Stimulated activated naive CD8-positive, alpha-beta T cell treated with anti-CD3 and anti-CD28 coated beads, Interleukin-15, Interleukin-2, amounts not matched to agents 100 ng/mL and 50 ng/mL, for 24 hours (primary cell): ENCODE data around the gene ERC2.

Source experiments
- H3K27ac Mint-ChIP-seq: one replicate; pipeline ENCODE4 v1.8.0; 2021; ENCODE audit warnings: mild to moderate bottlenecking, mixed read lengths
- H3K27me3 Mint-ChIP-seq: one replicate; pipeline ENCODE4 v1.8.0; 2021; ENCODE audit warnings: mixed read lengths
- H3K36me3 Mint-ChIP-seq: one replicate; pipeline ENCODE4 v1.8.0; 2021; ENCODE audit warnings: low read depth, mixed read lengths
- H3K4me1 Mint-ChIP-seq: one replicate; pipeline ENCODE4 v1.8.0; 2021; ENCODE audit warnings: low read depth, mixed read lengths
- H3K4me3 Mint-ChIP-seq: one replicate; pipeline ENCODE4 v1.8.0; 2021; ENCODE audit warnings: mild to moderate bottlenecking, mixed read lengths
- H3K9me3 Mint-ChIP-seq: one replicate; pipeline ENCODE4 v1.8.0; 2021; ENCODE audit warnings: mixed read lengths

ERC2 gene

DNA sequence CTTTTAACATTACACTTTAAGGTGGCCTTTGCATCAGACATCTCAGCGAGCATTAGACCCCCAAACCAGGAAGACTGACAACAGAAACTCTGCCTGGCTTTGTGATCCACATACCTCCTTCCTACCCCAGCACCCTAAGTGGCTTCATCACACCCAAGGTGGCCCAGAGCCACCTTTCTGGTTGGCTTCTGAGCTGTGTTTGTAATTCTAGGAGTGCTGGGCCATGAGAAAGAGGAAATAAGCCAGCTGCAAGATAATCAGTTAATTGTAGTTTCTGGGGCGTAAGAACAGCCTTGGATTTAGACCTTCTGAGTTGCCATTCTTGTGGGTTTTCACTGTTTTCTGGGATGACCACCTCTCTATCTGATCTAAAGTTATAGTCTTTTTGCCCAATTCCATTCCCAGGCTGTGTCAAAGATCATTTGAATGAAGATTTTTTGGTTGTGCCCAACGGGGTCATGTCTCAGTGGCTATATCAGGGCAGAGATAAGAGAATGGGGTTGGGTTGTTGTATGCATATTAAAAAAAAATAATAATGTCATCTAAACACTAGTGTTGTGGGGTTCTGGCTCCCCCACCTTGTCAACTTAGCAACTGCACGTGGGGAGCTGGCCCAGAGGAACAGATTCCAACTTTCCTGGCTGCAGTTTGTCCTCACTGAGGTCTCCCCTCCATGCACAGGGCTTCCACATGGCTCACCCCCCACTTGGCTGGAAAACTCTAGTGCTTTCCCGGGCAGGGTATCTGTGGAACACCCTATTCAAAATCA, 746.4 kb downstream of the ERC2 start:
- peaks cover 15% of the 10 kb centered on the region for H3K27me3 Mint-ChIP-seq

DNA sequence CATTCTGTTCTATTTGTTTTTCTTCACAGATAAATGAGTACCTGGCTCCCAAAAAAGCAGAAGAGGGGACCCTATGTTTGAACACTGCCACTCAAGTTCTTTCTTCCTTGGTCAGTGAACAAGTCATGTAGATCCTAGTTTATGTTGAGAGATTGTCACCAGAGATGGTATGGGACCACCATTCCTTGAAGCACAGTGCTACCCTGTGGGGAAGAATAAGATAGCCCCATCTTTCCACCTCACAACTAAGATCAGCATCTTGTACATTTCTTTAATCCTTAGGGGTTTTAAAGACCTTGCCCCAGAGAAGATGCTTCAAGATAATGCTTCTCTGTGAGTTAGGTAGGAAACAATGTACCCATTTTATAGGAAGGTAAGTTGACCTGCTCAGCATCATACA, 747.7 kb downstream of the ERC2 start:
- no peaks in the 10 kb centered on the region for H3K36me3 Mint-ChIP-seq
- no peak overlapping the region for H3K4me3 Mint-ChIP-seq
- H3K27me3 Mint-ChIP-seq, result peaks cover 14% of the 10 kb centered on the region
- H3K9me3 Mint-ChIP-seq, result no peaks in the 10 kb centered on the region
- H3K4me1 Mint-ChIP-seq, result no peaks in the 10 kb centered on the region
- H3K27ac Mint-ChIP-seq, result no peak overlapping the region

More for the DNA sequence above, 746.4 kb downstream of the ERC2 start:
- Mint-ChIP-seq H3K4me1 (no peaks in the 10 kb centered on the region), H3K27ac (no peak overlapping the region), H3K36me3 (no peaks in the 10 kb centered on the region), H3K4me3 (no peak overlapping the region), H3K9me3 (no peaks in the 10 kb centered on the region)

DNA sequence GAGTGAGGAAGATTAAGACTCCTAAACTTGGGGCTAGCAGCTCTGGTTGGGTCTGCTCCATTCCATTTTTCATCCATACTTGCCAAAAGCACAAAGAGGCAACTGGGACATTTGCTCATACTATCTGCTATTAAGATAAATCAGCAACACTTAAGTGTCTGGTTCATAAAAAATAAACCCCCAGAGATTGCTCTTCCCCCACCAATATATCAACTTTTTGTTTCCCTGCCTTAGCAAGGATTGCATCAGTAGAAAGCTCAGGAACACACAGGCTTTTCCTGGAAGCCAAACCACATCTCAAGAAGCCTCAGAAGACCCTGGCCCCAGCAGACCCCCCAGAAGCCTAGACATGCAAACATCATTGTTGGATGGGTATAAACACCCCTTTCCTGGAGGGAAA, 748.8 kb downstream of the ERC2 start:
- H3K4me3 Mint-ChIP-seq, result no peak overlapping the region
- H3K9me3 Mint-ChIP-seq, result no peaks in the 10 kb centered on the region
- no peak overlapping the region for H3K27ac Mint-ChIP-seq
- H3K4me1 Mint-ChIP-seq, result no peaks in the 10 kb centered on the region
- H3K27me3 Mint-ChIP-seq, result peaks cover 10% of the 10 kb centered on the region
- no peaks in the 10 kb centered on the region for H3K36me3 Mint-ChIP-seq

DNA sequence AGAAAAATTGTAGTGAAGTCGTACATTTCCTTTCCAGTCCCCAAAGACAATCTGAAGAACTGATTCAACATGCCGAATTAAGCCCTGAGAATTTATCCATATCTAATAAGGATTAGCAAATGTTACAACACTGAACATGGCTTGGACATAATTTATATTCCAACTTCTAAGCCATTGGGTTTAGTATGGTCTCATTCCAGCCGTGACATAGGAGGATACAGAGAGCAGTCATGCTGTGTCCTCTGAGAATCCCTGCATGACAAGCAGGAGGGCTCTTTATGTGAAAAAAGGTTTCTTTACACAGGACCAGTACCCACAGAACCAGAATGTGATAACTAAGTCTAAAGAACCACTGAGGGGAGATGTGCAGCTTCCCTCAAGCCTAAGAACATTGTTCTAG, 749.3 kb downstream of the ERC2 start:
- H3K4me3 Mint-ChIP-seq, result no peak overlapping the region
- H3K27ac Mint-ChIP-seq, result no peak overlapping the region
- no peaks in the 10 kb centered on the region for H3K4me1 Mint-ChIP-seq
- H3K36me3 Mint-ChIP-seq, result no peaks in the 10 kb centered on the region
- H3K9me3 Mint-ChIP-seq, result no peaks in the 10 kb centered on the region
- peaks cover 10% of the 10 kb centered on the region for H3K27me3 Mint-ChIP-seq

DNA sequence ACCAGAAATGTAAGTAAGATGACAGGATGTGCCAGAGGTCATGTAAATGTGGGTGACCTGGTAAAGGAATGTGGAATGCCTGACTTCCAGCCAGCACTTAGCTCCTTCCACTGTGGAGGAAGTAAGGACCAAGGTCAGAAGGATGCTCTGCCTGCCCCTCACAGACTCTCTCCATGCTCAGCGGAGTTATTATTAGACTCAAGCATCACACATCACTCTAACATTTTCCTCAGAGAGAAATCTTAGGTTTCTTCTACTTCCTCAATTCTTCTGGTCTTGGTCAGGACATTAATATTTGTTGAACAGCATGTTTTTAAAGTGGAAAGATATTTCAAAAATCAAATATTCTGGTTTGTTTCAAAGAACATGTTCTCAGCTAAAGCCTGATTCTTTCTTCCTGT, 749.7 kb downstream of the ERC2 start:
- peaks cover 7% of the 10 kb centered on the region for H3K27me3 Mint-ChIP-seq
- H3K36me3 Mint-ChIP-seq, result no peaks in the 10 kb centered on the region
- no peak overlapping the region for H3K27ac Mint-ChIP-seq
- no peaks in the 10 kb centered on the region for H3K4me1 Mint-ChIP-seq
- H3K4me3 Mint-ChIP-seq, result no peak overlapping the region
- H3K9me3 Mint-ChIP-seq, result no peaks in the 10 kb centered on the region

DNA sequence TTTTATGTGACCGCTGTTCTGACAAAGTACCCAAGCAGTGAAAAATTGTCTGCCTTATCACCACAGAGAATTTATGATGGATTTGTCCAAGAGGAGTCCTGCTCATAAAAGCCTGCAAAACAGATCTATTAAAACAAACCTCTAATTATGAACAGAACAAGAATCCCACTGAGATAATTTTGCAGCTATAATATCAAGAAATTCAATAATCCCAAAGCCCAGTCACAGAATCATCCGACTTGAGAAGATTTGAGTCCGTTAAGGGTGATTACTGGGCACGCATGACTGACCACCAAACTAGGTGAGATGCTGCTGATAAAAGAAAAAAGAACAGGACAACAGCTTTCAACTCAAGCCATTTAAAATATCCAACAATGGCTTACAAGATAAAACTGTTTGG, 750.2 kb downstream of the ERC2 start:
- Mint-ChIP-seq H3K4me1 (no peaks in the 10 kb centered on the region), H3K27me3 (peaks cover 6% of the 10 kb centered on the region), H3K36me3 (no peaks in the 10 kb centered on the region), H3K27ac (no peak overlapping the region), H3K9me3 (no peaks in the 10 kb centered on the region), H3K4me3 (no peak overlapping the region)

DNA sequence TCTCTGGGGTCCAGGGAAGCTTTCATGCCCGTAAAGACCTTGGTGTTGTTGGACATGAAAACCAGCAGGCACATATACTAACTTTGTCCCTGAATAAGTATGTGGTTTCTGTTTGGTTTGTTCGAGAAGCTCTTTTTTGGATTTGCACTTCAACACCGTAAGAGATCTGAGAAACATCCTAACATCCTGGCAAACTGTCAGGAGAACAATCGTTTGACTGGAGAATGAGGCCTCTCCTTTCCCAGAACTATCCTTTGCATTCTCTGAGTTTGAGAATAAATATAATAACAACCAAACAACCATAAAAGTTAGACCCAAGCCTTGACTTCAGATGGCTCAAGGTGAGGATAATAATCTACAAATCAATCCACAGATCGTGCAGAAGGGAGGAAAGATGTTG, 750.8 kb downstream of the ERC2 start:
- H3K4me3 Mint-ChIP-seq, result no peak overlapping the region
- H3K27ac Mint-ChIP-seq, result no peak overlapping the region
- no peaks in the 10 kb centered on the region for H3K36me3 Mint-ChIP-seq
- no peaks in the 10 kb centered on the region for H3K9me3 Mint-ChIP-seq
- H3K4me1 Mint-ChIP-seq, result no peaks in the 10 kb centered on the region
- peaks cover 3% of the 10 kb centered on the region for H3K27me3 Mint-ChIP-seq

DNA sequence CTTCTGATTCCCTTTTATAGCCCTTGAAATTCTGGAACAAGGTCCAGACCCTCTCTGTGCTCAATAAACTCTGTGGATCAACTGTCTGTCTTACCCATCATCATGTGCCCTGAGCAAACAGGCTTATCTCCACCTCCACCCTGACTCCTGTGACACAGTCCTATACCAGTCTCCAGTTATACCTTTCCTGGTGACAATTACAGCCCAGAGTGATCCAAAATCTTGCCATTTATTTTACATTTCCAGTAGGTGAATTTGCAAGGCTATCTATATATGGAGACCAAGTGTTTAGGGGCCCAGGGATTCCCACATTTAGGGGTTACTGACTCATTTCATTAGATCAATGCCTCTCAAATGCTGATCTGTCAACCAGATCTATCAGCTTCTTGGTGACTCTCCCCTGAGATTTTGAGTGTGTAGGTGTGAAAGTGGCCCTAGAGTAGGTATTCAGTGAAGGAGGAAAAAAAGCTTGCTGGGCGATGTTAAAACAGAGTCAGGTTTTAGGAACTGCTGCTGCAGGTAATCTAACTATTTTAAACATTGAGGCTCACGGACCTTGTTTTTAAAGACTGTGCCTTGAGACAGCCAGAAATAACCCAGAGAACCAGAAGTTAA, 751.5 kb downstream of the ERC2 start:
- Mint-ChIP-seq H3K27me3 (peaks cover 3% of the 10 kb centered on the region), H3K27ac (no peak overlapping the region), H3K4me3 (no peak overlapping the region), H3K36me3 (no peaks in the 10 kb centered on the region), H3K9me3 (no peaks in the 10 kb centered on the region), H3K4me1 (no peaks in the 10 kb centered on the region)

DNA sequence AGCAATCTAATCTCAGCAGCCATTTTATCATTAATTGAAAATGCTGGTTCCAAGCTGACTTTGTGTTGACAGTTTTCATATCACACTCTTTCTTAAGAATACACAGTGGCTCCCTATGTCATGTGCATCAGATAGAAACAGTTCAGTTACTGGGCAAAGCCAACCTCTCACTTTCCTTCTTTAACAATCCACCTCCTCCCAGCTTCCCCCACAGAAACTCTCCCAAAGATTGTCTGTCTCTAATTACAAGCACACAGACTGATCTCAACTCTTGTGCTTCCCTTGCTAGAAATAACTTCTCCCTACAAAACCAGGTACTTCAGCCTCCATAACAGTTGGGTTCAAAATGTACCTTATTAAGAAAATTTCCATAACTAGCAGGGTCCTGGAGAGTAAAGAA, 752.2 kb downstream of the ERC2 start:
- Mint-ChIP-seq H3K4me3 (no peak overlapping the region), H3K27me3 (peaks cover 3% of the 10 kb centered on the region), H3K9me3 (no peaks in the 10 kb centered on the region), H3K27ac (no peak overlapping the region), H3K36me3 (no peaks in the 10 kb centered on the region), H3K4me1 (no peaks in the 10 kb centered on the region)

DNA sequence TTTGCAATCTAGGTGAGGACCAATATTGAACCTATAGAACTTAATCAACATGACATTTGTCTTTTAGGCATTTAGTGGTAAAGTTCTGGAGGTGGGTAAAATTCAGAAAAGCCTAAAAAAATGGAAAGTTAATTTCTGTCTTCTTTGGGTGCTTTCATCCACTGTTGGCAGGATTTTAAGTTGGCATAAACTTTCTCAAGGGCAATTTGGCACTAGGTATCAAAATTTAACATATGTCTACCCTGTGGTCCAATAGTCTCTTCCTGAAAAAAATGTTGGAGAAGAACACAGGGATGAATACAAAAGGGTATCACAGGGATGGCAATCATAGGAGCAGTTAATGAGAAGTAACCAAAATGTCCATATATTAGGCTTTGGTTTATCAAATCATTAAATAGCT, 754.2 kb downstream of the ERC2 start:
- Mint-ChIP-seq H3K27ac (no peak overlapping the region), H3K36me3 (no peaks in the 10 kb centered on the region), H3K9me3 (no peaks in the 10 kb centered on the region), H3K4me1 (no peaks in the 10 kb centered on the region), H3K27me3 (peaks cover 3% of the 10 kb centered on the region), H3K4me3 (no peak overlapping the region)

DNA sequence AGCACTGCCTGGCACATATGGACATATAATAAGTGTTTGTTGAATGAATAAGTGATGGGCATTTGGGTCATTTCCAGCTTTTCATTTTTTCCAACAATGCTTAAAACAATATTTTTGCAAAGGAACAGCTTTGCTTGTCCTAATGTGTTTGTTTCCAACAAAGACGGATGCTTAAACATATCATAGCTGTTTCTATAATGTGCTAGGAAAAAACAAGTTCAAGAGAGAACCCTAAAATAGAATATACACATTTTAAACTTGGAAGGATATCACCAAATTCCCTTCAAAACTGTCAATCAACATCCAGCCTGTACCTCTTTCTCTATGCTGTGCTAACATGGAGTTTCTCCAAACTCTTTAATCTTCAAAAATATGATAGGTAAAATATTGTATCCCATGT, 756.6 kb downstream of the ERC2 start:
- no peak overlapping the region for H3K4me3 Mint-ChIP-seq
- no peak overlapping the region for H3K27ac Mint-ChIP-seq
- no peaks in the 10 kb centered on the region for H3K9me3 Mint-ChIP-seq
- H3K27me3 Mint-ChIP-seq, result peaks cover 3% of the 10 kb centered on the region
- H3K36me3 Mint-ChIP-seq, result no peaks in the 10 kb centered on the region
- no peaks in the 10 kb centered on the region for H3K4me1 Mint-ChIP-seq

DNA sequence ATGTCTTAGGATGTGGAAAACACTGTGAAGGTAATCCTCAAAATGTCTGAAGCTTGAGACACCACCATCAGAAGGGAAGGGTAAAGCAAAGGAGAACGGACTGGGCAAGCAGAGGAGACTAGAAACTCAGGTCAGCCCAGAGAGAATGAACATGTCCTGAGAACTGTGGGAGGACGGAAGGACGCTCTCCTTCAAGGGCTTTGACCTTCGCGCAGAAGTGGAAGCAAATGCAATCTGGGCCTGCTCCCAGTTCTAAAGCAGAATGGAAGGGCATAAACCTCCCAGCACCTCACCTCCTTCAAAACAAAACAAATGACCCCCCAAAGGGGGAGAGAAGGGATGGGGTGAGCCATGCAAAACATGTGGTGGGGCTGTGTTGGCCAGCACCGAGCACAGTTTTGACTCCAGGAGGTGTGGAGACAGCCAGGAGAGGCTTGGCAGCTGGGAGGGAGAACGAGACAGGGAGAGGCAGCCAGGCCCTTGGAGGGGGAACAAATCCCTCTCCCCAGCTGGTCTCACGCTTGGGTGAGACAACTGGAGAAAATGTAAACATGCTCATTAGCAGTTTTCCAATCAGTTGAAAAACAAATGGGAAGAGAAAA, 758.8 kb downstream of the ERC2 start:
- no peaks in the 10 kb centered on the region for H3K36me3 Mint-ChIP-seq
- no peaks in the 10 kb centered on the region for H3K27me3 Mint-ChIP-seq
- H3K4me3 Mint-ChIP-seq, result no peak overlapping the region
- no peaks in the 10 kb centered on the region for H3K4me1 Mint-ChIP-seq
- no peaks in the 10 kb centered on the region for H3K9me3 Mint-ChIP-seq
- H3K27ac Mint-ChIP-seq, result no peak overlapping the region

DNA sequence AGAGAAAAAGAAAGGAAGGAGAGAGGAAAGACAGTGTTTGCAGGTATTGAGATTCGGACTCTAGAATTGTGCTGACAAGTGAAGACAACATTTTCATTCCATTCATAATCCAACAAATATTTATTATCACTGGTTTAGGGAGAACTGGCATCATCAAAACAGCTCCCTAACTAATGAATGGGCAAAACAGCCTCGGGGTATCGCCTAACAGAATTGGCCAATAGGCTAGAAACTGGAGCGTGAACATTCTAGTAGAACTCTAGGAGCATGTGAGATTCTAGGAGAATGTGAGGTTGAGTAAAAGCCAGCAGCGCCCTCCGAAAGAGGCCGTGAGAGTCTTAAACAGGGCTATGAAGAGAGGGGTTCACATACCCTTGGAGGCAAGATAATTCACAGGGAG, 759.3 kb downstream of the ERC2 start:
- no peak overlapping the region for H3K27ac Mint-ChIP-seq
- no peaks in the 10 kb centered on the region for H3K27me3 Mint-ChIP-seq
- H3K36me3 Mint-ChIP-seq, result no peaks in the 10 kb centered on the region
- H3K9me3 Mint-ChIP-seq, result no peaks in the 10 kb centered on the region
- no peak overlapping the region for H3K4me3 Mint-ChIP-seq
- no peaks in the 10 kb centered on the region for H3K4me1 Mint-ChIP-seq

DNA sequence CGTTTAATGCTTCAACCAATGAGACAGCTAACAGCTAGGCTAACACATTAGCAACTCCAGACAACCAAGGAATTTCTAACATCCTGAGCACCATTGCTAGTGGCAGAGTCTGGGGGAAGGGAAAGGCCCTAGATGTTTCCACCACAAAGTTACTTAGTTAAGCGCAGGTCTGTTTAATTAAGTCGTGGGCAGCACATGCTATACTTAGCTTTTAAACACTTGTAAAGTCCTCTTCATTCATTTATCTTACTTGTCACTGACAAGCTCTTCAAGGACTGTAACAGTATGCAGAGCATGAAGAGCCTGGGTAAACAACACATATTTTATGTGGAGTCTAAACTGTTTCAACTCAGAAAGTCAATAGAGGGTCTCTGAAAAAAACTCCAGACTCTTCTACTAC, 760.0 kb downstream of the ERC2 start:
- no peaks in the 10 kb centered on the region for H3K9me3 Mint-ChIP-seq
- no peaks in the 10 kb centered on the region for H3K36me3 Mint-ChIP-seq
- H3K27ac Mint-ChIP-seq, result no peak overlapping the region
- no peaks in the 10 kb centered on the region for H3K4me1 Mint-ChIP-seq
- no peaks in the 10 kb centered on the region for H3K27me3 Mint-ChIP-seq
- no peak overlapping the region for H3K4me3 Mint-ChIP-seq

DNA sequence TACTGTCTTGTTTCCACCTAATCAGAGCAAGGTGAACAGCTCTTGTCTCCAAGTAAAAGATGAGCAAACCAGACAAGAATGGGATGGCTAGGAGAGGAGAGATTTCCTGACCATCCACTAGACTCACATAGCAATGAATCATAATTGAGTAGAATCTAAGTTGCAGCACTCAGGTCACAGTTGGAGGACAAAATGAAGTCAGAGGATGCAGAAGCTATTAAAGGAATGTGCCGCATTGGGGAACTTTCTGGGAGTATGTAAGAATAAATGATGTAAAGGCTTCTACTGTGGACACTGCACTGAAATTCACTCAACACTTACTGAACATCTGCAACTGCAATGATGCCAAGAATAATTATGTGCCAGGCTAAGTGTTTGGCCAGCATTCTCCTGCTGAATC, 763.7 kb downstream of the ERC2 start:
- no peaks in the 10 kb centered on the region for H3K36me3 Mint-ChIP-seq
- no peaks in the 10 kb centered on the region for H3K4me1 Mint-ChIP-seq
- no peak overlapping the region for H3K4me3 Mint-ChIP-seq
- H3K27me3 Mint-ChIP-seq, result no peaks in the 10 kb centered on the region
- no peak overlapping the region for H3K27ac Mint-ChIP-seq
- H3K9me3 Mint-ChIP-seq, result no peaks in the 10 kb centered on the region

DNA sequence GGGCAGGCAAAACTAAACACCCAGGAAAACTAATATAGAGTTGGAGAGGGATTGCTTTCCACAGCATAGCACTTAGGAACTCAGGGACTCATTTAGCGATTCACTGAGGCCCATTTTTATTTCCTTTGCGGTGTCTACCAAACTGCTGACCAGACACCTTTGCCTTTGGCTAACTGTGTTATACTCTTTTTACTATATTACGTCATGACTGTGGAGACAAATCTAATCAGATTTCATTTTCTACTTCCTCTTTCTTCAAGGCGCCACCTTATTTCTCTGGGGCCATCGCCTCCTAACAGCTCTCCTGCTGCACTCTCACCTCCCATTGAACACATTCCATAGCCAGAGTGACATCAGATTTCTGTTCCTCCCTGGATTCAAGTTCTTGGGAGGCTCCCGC, 765.4 kb downstream of the ERC2 start:
- Mint-ChIP-seq H3K9me3 (no peaks in the 10 kb centered on the region), H3K27me3 (no peaks in the 10 kb centered on the region), H3K36me3 (no peaks in the 10 kb centered on the region), H3K27ac (no peak overlapping the region), H3K4me3 (no peak overlapping the region), H3K4me1 (no peaks in the 10 kb centered on the region)
